ENCODE results near the gene LIMCH1. TPM values are rescaled to one million over a fixed set of nuclear protein-coding genes. Genes with fewer than 3 reads are reported as not detected.

The LIMCH1 gene, protein sequence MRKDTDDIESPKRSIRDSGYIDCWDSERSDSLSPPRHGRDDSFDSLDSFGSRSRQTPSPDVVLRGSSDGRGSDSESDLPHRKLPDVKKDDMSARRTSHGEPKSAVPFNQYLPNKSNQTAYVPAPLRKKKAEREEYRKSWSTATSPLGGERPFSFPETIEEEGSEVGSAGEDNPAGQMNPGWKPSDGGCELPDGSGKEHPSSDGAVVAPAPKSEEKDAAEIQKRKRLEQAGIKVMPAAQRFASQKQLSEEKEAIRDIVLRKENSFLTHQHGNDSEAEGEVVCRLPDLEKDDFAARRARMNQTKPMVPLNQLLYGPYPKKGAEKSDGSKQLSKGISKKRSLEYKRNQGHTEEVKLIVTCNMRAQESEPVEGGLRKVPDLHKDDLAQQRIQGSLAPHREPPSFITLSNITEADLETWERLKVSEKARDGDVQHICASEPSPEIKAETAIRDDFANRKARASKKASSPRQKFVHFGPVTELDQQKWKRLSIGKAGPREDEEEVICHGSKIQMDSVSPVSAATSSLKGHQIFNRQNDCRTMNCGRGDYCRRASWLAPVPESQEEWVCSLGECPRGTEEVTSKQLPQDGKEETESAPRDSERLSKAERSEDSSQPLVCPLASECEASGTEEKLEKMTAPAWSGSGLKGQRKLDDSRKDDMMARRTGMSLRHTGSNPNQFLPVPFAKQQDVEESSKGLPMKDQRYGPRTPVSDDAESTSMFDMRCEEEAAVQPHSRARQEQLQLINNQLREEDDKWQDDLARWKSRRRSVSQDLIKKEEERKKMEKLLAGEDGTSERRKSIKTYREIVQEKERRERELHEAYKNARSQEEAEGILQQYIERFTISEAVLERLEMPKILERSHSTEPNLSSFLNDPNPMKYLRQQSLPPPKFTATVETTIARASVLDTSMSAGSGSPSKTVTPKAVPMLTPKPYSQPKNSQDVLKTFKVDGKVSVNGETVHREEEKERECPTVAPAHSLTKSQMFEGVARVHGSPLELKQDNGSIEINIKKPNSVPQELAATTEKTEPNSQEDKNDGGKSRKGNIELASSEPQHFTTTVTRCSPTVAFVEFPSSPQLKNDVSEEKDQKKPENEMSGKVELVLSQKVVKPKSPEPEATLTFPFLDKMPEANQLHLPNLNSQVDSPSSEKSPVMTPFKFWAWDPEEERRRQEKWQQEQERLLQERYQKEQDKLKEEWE (N-terminal part only)
- 1.7 and 2.4 TPM in 2 replicates for total RNA-seq

GRCh38 chr4:41538017-41538733, at the start of gene LIMCH1:
Gene LIMCH1 (plus strand): TSS chr4:41538157. CDS start chr4:41605996, 67,839 bp downstream.

GRCh38 chr4:41748571-41749475, 210.9 kb downstream of the LIMCH1 start, which contains the start of gene PHOX2B:
Gene PHOX2B (minus strand): TSS chr4:41748725. CDS start chr4:41748610, 115 bp downstream.

Other genes starting within 250 kb of the LIMCH1 start
- gene PHOX2B, start 210.6 kb downstream of the LIMCH1 start, total RNA-seq, result not detected in 2 replicates

Data from placental epithelial cell (primary cell).